ENCODE measurements around the gene TMEM203. TPM values are rescaled to one million over a fixed set of nuclear protein-coding genes. Genes with fewer than 3 reads are reported as not detected.
A peak's percentile ranks its signal among the peaks of the same experiment; 100 is the strongest.

Gene TMEM203
- polyA plus RNA-seq, 4 donors: 33.0 to 38.2 (median 35.0) TPM

DNA sequence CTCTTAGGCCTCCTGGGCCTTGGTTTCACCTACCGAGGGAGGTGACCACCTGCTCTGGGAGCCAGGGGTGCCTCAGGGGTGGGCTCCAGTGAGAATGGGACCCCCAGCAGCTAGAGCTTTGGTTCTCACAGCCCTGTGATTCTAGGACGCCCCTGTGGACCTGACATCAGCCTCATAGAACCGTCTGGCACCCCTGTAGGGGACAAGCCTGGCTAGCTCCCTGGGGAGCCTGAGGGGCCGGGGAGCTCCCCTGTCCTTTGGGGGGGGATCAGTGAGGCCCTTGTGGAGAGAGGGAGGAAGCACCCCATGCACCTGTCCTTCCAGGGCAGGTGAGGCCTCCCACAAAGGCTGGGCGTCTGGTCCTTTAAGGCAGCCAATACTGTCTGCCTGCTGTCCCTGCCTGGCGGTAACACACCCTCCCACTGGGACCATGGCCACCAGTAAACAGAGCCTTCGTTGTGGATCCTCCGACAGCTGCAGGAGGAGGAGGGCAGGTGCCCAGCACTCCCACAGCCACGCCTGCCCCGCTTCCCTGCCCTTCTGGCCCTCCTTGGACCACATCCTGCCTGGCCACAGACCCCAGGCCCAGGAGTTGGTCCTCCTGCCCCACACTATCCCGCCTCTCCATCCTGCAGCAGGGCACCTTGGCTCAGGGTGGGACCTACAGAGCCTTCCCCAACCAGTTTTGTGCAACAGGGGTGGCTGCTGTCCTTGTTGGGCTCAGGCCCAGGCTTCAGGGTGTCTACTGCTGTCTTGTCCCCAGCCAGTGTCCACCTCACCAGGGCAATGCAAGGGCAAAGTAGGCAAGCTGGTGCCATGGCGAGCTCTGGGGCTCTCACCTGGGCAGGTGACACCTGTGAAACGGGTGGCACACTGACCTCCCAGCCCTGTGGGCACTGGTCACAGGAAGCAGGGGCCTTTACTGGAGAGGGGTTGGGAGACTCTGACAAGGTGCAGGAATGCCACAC is 32.6 kb upstream of the TMEM203 start:
- H3K27me3 ChIP-seq (ENCODE audit: control insufficient read depth in 3 of 3, insufficient read depth in 3 of 3, low read length in 3 of 3): no peaks in the 10 kb centered on the region
- peaks cover 0 to 56% (median 7%) of the 10 kb centered on the region in 3 donors for H3K4me1 ChIP-seq (ENCODE audit: control insufficient read depth in 3 of 3, insufficient read depth in 2 of 3, low read depth in 1 of 3, low read length in 2 of 3)
- H3K9me3 ChIP-seq (ENCODE audit: control insufficient read depth in 2 of 2, insufficient read depth in 1 of 2, low read depth in 1 of 2, low read length in 1 of 2): no peaks in the 10 kb centered on the region
- 19 to 61% (median 43%) methylated on average over 13 of the region's 13 CpGs for WGBS, 3 donors
- H3K36me3 ChIP-seq (ENCODE audit: control insufficient read depth in 3 of 3, insufficient read depth in 2 of 3, low read depth in 1 of 3, low read length in 3 of 3): peaks cover 3 to 51% (median 6%) of the 10 kb centered on the region in 3 donors
- FAIRE-seq (no peak), DNase-seq (peak; percentile 70 to 76)
- no peak overlapping the region for H3K4me3 ChIP-seq (ENCODE audit: low read depth in 1 of 3, low read length in 3 of 3)
- H3K27ac ChIP-seq (ENCODE audit: low read depth in 1 of 3, low read length in 2 of 3): peak overlapping the region; percentile 27 to 76 (median 64)

DNA sequence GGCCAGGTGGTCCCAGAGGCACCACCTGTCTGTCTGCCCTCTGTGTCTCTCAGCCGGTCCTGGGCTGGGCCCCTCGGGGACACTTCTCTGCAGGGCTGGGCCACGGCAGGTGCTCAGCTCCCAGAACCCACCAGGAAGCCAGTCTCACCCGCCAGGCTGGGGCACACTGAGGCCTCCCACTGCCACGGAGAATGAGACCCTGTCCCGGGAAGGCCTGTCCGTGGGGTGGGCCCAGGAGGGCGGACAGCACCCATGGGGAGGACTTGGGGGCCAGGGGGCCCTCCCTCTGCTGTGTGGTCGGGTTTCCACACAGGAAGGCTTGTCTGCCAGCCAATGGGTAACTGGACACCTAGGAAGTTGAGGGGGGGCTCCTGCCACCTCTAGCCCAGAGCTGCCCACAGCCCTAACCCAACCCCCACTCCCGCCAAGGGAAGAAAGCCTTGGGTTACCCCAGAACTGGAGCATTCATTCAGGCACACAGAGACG is 31.5 kb upstream of the TMEM203 start:
- Histone ChIP-seq H3K27me3 (ENCODE audit: control insufficient read depth in 3 of 3, insufficient read depth in 3 of 3, low read length in 3 of 3) (no peaks in the 10 kb centered on the region), H3K4me3 (ENCODE audit: low read depth in 1 of 3, low read length in 3 of 3) (peak overlapping the region in 1 of 3 donors; percentile 73), H3K36me3 (ENCODE audit: control insufficient read depth in 3 of 3, insufficient read depth in 2 of 3, low read depth in 1 of 3, low read length in 3 of 3) (peaks cover 0 to 51% (median under 1%) of the 10 kb centered on the region in 3 donors), H3K9me3 (ENCODE audit: control insufficient read depth in 2 of 2, insufficient read depth in 1 of 2, low read depth in 1 of 2, low read length in 1 of 2) (no peaks in the 10 kb centered on the region), H3K27ac (ENCODE audit: low read depth in 1 of 3, low read length in 2 of 3) (peak overlapping the region in 1 of 3 donors; percentile 76), H3K4me1 (ENCODE audit: control insufficient read depth in 3 of 3, insufficient read depth in 2 of 3, low read depth in 1 of 3, low read length in 2 of 3) (peaks cover 0 to 52% (median 3%) of the 10 kb centered on the region in 3 donors)
- no peak for FAIRE-seq
- WGBS, 3 donors: 25 to 35% (median 30%) methylated on average over 10 to 11 of the region's 11 CpGs
- no peak for DNase-seq

DNA sequence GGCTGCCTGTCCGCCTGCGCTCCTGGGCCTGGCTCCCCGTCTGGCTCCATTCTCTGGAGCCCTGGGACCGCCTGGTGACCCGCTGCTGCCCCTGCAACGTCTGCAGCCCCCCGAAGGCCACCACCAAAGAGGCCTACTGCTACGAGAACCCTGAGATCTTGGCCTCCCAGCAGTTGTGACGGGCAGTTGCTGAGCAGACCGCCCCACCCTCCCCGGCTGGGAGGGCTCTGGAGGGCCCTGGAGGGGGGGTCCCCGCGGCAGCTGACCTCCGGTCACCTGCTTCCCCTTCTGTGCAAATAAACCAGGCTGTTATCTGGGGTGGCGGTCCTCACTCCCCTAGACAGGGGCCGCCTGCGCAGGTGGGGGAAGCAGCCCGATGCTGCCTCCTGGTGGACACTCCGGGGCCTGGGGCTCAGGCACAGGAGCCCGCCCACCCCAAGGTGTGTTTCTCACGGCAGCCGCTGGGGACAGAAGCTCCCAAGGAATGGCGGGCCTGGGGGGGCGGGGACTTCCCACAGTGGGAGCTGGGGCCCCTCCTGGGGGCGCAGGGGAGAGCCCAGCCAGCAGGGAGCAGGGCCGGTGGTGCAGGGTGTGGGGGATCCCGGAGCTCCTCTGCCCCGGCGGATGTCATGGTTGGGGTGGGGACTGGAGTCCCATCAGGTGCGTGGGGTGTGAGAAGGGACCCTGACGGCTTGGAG is 30.9 kb upstream of the TMEM203 start:
- H3K27ac ChIP-seq (ENCODE audit: low read depth in 1 of 3, low read length in 2 of 3): peak overlapping the region in 1 of 3 donors; percentile 90
- peaks cover 0 to 58% (median 3%) of the 10 kb centered on the region in 3 donors for H3K4me1 ChIP-seq (ENCODE audit: control insufficient read depth in 3 of 3, insufficient read depth in 2 of 3, low read depth in 1 of 3, low read length in 2 of 3)

GRCh38 chr9:137235424-137236237 is 30.2 kb upstream of the TMEM203 start:
- Histone ChIP-seq H3K27me3 (ENCODE audit: control insufficient read depth in 3 of 3, insufficient read depth in 3 of 3, low read length in 3 of 3) (no peaks in the 10 kb centered on the region), H3K4me3 (ENCODE audit: low read depth in 1 of 3, low read length in 3 of 3) (peak overlapping the region in 1 of 3 donors; percentile 73), H3K27ac (ENCODE audit: low read depth in 1 of 3, low read length in 2 of 3) (peak overlapping the region in 1 of 3 donors; percentile 90), H3K36me3 (ENCODE audit: control insufficient read depth in 3 of 3, insufficient read depth in 2 of 3, low read depth in 1 of 3, low read length in 3 of 3) (peaks cover 0 to 59% (median 0%) of the 10 kb centered on the region in 3 donors), H3K4me1 (ENCODE audit: control insufficient read depth in 3 of 3, insufficient read depth in 2 of 3, low read depth in 1 of 3, low read length in 2 of 3) (peaks cover 3 to 65% (median 5%) of the 10 kb centered on the region in 3 donors), H3K9me3 (ENCODE audit: control insufficient read depth in 2 of 2, insufficient read depth in 1 of 2, low read depth in 1 of 2, low read length in 1 of 2) (no peaks in the 10 kb centered on the region)
- no peak for FAIRE-seq
- peak in 1 of 2 donors; percentile 66 for DNase-seq
- WGBS, 3 donors: 43 to 58% (median 54%) methylated on average over 32 to 35 of the region's 35 CpGs

More for the DNA sequence above, 30.9 kb upstream of the TMEM203 start:
- DNase-seq (peak; percentile 85 to 99), FAIRE-seq (no peak)
- WGBS, 3 donors: 4 to 18% (median 9%) methylated on average over 19 to 31 of the region's 31 CpGs
- no peaks in the 10 kb centered on the region for H3K27me3 ChIP-seq (ENCODE audit: control insufficient read depth in 3 of 3, insufficient read depth in 3 of 3, low read length in 3 of 3)
- no peaks in the 10 kb centered on the region for H3K9me3 ChIP-seq (ENCODE audit: control insufficient read depth in 2 of 2, insufficient read depth in 1 of 2, low read depth in 1 of 2, low read length in 1 of 2)
- H3K36me3 ChIP-seq (ENCODE audit: control insufficient read depth in 3 of 3, insufficient read depth in 2 of 3, low read depth in 1 of 3, low read length in 3 of 3): peaks cover 0 to 53% (median 0%) of the 10 kb centered on the region in 3 donors
- peak overlapping the region in 1 of 3 donors; percentile 73 for H3K4me3 ChIP-seq (ENCODE audit: low read depth in 1 of 3, low read length in 3 of 3)

DNA sequence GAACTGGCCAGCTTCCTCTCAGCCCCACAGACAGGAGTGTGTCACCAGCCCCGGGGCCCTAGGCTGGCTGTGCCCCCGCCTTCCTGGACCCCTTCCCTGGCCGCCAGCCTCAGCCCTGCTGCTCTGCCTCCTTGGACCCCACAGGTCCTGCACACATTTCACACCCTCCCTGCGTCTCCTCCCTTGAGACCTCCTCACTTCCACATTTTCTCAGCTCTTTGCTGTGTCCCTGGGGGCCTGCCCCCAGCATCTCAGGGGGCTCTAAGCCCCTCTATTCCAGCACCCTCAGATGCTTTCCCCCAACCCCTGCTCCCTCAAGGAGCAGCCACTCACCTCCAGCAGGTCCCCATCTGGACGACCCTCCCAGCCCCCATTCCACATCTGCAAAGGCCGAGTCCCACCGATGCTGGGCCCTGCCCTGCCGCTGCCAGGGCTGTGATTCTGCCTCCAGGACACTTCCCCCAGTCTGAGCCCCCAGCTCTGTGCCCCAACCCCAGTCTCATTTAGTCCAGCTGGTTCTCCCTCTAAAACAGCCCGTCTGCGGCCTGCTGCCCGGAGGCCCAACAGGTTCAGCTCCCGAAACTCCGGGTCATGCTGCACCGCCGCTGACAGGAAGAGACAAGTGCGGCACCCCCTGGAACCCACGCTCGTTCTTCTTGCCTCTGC is 29.4 kb upstream of the TMEM203 start:
- H3K27ac ChIP-seq (ENCODE audit: low read depth in 1 of 3, low read length in 2 of 3): peak overlapping the region in 1 of 3 donors; percentile 90
- no peaks in the 10 kb centered on the region for H3K27me3 ChIP-seq (ENCODE audit: control insufficient read depth in 3 of 3, insufficient read depth in 3 of 3, low read length in 3 of 3)
- H3K4me1 ChIP-seq (ENCODE audit: control insufficient read depth in 3 of 3, insufficient read depth in 2 of 3, low read depth in 1 of 3, low read length in 2 of 3): peaks cover 3 to 71% (median 10%) of the 10 kb centered on the region in 3 donors
- FAIRE-seq (no peak), DNase-seq (peak in 1 of 2 donors; percentile 48)
- WGBS, 3 donors: 67 to 79% (median 70%) methylated on average over 16 to 18 of the region's 18 CpGs
- H3K9me3 ChIP-seq (ENCODE audit: control insufficient read depth in 2 of 2, insufficient read depth in 1 of 2, low read depth in 1 of 2, low read length in 1 of 2): no peaks in the 10 kb centered on the region
- H3K36me3 ChIP-seq (ENCODE audit: control insufficient read depth in 3 of 3, insufficient read depth in 2 of 3, low read depth in 1 of 3, low read length in 3 of 3): peaks cover 0 to 59% (median 0%) of the 10 kb centered on the region in 3 donors
- H3K4me3 ChIP-seq (ENCODE audit: low read depth in 1 of 3, low read length in 3 of 3): peak overlapping the region in 1 of 3 donors; percentile 73

DNA sequence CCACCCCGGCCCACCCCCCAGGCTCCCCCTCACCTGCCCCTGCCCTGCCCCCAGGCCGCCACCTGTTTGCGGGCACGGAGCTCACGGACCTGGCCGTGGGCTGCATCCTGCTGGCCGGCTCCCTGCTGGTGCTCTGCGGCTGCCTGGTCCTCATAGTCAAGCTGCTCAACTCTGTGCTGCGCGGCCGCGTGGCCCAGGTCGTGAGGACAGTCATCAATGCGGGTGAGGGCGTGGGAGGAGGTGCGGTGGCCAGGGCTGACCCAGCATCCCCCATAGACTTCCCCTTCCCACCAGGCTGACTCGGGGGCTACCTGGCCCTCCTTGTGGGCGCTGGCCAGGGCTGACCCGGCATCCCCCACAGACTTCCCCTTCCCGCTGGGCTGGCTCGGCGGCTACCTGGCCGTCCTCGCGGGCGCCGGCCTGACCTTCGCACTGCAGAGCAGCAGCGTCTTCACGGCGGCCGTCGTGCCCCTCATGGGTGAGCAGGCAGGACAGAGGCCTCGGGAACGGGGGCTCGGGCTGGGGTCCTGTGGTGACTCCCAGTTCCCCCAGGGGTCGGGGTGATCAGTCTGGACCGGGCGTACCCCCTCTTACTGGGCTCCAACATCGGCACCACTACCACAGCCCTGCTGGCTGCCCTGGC is 28.7 kb upstream of the TMEM203 start:
- FAIRE-seq (no peak), DNase-seq (peak in 1 of 2 donors; percentile 47)
- Histone ChIP-seq H3K36me3 (ENCODE audit: control insufficient read depth in 3 of 3, insufficient read depth in 2 of 3, low read depth in 1 of 3, low read length in 3 of 3) (peaks cover 0 to 58% (median 0%) of the 10 kb centered on the region in 3 donors), H3K4me1 (ENCODE audit: control insufficient read depth in 3 of 3, insufficient read depth in 2 of 3, low read depth in 1 of 3, low read length in 2 of 3) (peaks cover 3 to 74% (median 11%) of the 10 kb centered on the region in 3 donors), H3K9me3 (ENCODE audit: control insufficient read depth in 2 of 2, insufficient read depth in 1 of 2, low read depth in 1 of 2, low read length in 1 of 2) (no peaks in the 10 kb centered on the region), H3K27ac (ENCODE audit: low read depth in 1 of 3, low read length in 2 of 3) (peak overlapping the region in 1 of 3 donors; percentile 90), H3K4me3 (ENCODE audit: low read depth in 1 of 3, low read length in 3 of 3) (peak overlapping the region in 1 of 3 donors; percentile 73), H3K27me3 (ENCODE audit: control insufficient read depth in 3 of 3, insufficient read depth in 3 of 3, low read length in 3 of 3) (no peaks in the 10 kb centered on the region)
- 13 to 54% (median 31%) methylated on average over 37 to 40 of the region's 40 CpGs for WGBS, 3 donors
